ENCODE results near the gene CEL.

The CEL gene

GRCh38 chr9:133119103-133119845 is 57.5 kb downstream of the CEL start:
- DNase-seq: no peak

- no peak for DNase-seq
These were observed 58.2 kb downstream of the CEL start for GRCh38 chr9:133119846-133120500.

DNA sequence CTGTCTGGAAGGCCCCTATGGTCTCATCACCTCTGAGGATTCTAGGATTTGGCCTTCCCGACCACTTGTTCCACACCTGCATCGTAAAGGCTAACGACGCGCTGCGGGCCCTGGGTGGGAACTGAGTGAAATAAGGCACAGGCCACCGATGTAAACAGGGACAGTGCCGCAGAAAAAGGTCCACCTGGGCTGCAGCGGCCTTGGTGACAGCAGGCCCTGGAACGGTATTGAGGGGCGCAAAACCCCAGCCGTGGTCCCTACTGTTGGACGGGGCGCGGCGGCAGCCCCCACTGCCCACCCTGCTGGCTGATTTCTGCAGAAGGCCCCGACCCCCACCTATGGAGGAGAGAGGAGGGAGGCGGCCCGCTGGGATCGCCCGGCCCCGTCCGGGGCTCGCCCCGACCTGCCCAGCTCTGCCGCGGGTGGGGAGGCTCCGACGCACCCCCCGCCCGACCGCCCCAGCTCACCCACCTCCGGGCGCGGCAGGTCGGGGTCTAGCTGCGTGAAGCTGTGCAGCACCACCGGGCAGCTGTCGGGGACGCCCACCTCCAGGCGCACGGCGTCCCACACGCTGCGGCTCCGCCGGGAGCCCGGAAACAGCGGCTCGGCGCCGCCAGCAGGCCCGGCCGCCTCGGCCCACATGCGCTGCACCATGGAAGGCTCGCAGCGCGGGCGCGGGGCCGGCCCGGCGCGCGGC is 58.9 kb downstream of the CEL start:
- DNase-seq: no peak
